Epithelial cell of proximal tubule (primary cell): ENCODE results near the gene PCF11. TPM values are rescaled to one million over a fixed set of nuclear protein-coding genes. Genes with fewer than 3 reads are reported as not detected.

ENCODE experiments used
- DNase-seq: peaks from one replicate; pipeline ENCODE4 v3.0.0-alpha.2; 2011; ENCODE audit warnings: low read depth
- H3K4me3 ChIP-seq: 2 replicates; pipeline ENCODE4 v1.5.1; 2011; ENCODE audit warnings: low read depth, mild to moderate bottlenecking, low read length
- total RNA-seq: library from RNA; depleted of rRNA; stranded (reverse); fragments of >200 nt; gene quantifications from 2 replicates; pipeline ENCODE4 v1.2.3, GENCODE V29; 2015
- TF ChIP-seq, protein P1 (sequence below): conservative IDR thresholded peaks from 2 replicates; pipeline ENCODE4 v1.5.1; 2012; ENCODE audit warnings: low read depth, mild to moderate bottlenecking, low read length

PCF11 gene
- total RNA-seq, 1 donor from 2014 or later, result 34.2 TPM

DNA sequence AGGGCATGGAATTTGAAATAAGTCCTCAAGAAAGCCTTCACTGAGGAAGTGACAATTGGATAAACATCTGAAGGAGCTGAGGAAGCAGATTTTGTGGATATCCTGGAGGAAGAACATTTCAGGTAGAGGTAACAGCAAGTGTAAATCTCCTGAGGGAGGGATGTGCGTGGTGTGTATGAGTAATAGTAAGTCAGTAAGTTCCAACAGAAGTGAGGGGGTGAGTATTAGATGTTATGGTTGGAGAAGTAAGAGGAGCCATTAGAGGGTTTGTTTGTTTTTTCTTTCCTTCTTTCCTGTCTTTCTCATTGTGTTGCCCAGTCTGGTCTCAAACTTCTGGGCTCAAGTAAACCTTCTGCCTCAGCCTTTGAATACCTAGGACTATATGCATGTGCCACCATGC is 65.6 kb downstream of the PCF11 start:
- TF ChIP-seq, protein P1, sequence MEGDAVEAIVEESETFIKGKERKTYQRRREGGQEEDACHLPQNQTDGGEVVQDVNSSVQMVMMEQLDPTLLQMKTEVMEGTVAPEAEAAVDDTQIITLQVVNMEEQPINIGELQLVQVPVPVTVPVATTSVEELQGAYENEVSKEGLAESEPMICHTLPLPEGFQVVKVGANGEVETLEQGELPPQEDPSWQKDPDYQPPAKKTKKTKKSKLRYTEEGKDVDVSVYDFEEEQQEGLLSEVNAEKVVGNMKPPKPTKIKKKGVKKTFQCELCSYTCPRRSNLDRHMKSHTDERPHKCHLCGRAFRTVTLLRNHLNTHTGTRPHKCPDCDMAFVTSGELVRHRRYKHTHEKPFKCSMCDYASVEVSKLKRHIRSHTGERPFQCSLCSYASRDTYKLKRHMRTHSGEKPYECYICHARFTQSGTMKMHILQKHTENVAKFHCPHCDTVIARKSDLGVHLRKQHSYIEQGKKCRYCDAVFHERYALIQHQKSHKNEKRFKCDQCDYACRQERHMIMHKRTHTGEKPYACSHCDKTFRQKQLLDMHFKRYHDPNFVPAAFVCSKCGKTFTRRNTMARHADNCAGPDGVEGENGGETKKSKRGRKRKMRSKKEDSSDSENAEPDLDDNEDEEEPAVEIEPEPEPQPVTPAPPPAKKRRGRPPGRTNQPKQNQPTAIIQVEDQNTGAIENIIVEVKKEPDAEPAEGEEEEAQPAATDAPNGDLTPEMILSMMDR, result no peak
- H3K4me3 ChIP-seq, result no peak overlapping the region
- DNase-seq, result no peak

DNA sequence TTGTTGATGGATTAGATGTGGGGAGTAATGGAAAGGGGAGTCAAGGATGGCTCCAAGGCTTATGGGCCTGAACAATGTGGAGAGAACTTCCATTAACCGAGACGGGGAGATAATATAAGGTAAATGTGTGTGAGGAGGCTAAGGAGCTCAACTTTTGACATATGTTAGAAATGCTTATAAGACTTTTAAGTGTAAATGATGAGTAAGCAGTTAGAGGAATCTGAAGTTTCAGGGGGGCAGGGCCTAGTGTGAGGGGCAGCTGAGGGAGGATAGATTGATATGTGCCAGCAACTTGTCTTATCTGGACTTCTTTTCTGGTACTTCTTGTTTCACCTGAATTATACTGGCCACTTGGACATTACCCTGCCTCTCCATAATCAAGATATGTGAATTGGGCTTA is 66.5 kb downstream of the PCF11 start:
- no peak for DNase-seq
- TF ChIP-seq, protein P1, result no peak

DNA sequence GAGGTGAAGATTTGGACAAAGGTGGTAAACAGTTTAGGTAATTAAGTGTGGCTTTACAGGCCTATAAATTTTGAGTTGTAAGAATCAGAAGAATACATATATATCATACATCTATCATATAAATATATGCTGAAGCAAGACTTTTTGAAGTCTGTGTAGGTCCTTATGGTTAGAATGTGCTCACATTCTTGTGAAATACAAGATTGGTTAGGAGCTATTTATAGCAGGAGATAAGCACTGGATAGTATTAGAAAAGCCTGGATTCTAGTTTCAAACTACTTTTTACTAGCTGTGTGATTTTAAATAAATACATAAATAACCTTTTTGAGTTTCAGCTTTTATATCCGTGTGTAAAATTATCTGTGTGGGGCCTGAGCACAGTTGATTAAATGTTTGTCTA is 78.9 kb downstream of the PCF11 start:
- no peak overlapping the region for H3K4me3 ChIP-seq
- TF ChIP-seq, protein P1, result no peak
- DNase-seq, result no peak

More for the DNA sequence above, 66.5 kb downstream of the PCF11 start:
- no peak overlapping the region for H3K4me3 ChIP-seq

Other genes with a start within 250 kb of the PCF11 start
- 2.8 and 5.3 TPM in 2 replicates for gene RAB30, start 85.2 kb upstream of the PCF11 start, total RNA-seq
- 5.3 and 7.0 TPM in 2 replicates for gene ANKRD42, start 36.6 kb downstream of the PCF11 start, total RNA-seq
- 44.4 and 45.1 TPM in 2 replicates for gene CCDC90B, start 129.2 kb downstream of the PCF11 start, total RNA-seq